GM18499 (cell line): ENCODE data around the gene ADIPOQ.
"Not testable (repeated sequence)": the region's sequence is repeated elsewhere in the genome, so short reads cannot be mapped to it uniquely, and the experiment has no call there.

Source experiments
- ATAC-seq: cut with Tn5 transposase; IDR thresholded peaks from one replicate; pipeline ENCODE4 v1.9.1; 2021; ENCODE audit warnings: moderate number of reproducible peaks; ENCODE audit not compliant: insufficient read depth, unreplicated experiment

Gene ADIPOQ

DNA sequence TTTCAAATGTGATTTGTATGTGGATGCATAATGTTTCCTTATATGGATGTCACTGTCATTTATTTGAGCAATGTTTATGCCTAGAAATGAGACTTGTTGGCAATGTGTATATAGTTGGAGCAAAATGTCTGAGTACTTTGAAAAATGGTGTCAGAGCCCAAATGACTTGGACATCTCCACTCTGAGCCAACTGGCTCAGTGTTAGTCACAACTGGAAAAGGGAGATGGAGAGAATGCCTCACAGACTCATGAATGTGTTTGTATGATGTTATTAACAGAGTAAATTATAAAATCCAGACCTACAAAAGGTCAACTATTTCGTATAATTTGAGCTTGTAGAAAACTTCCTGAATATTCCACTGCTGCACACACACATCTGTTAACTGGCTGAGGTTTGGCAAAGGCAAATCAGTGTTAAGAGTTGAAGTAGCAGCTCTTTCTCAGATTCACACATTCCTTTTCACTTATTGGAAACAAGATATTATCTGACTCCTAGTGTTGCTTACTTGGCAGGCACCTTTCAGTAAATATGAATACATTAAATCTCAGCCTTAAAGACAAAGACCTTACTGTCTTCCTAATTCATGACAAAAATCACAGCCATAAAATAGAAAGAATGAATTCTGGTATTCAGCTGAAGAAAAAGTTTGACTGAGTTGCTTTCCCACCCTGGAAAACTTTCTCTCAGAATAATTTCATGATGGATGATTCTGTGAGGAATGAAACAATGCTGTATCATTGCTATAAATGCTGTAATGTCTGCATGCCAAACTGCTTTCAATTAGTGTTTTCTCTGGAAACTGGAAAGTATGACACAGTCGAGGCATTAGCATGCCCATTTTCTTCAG is 27.0 kb downstream of the ADIPOQ start:
- ATAC-seq: no peak

DNA sequence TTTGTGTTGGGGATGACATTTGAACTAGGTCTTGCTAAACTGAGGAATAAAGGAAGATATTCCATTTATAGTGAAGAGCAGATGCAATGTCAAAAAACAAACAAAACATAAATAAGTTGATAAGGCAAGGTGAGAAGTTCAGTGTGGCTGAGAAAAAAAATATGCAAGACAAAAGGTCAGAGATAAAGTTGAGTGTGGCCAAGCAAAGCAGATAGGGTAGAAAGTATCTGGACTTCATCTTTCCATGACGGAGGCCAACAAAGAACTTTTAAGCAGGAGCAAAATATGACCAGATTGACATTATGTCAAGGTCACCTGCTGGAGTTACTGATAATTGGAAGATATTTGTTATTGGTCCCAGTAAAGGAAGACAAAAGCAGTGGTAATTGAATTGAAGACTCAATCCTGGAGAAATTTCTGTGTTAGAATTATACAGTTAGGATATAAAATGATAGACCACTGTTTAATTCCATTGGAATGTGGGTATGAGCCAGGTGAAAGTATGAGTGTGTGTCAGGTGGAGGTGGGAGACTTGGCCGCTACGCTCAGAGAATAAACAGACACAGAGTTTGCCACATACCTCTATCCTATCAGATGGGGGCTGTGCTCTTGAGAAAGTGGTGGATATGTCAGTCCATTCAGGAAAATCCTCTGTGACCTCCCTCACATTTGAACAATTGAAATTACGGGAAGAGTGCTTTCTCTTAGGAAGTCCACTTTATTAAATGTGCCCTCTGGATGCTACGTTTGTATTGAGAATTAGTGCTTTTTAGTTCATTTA is 28.1 kb downstream of the ADIPOQ start:
- ATAC-seq: no peak

DNA sequence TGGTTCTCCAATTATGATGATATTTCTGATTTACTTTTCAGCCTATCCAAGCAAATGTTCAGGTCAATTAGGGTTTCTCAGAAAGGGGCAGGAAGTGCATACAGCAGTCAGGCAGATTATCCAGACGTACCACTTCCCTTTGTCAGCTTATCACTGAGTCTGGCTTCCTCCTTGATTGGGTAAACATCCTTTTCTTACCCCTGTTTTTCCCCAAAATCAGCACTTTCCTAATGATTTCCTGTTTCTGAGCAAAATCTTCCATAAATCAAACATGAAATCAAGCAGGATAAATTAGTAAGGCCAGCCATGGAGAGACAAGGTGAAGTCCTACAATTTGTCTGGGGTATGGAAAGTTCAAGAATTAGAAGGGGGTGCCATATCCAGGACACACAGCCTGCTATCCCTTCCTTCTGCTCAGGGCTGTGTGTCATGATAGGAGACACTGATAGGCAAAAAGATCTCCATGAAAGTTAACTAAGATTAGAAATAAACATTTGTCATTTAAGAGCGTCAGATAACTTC is 29.0 kb downstream of the ADIPOQ start:
- ATAC-seq: no peak

DNA sequence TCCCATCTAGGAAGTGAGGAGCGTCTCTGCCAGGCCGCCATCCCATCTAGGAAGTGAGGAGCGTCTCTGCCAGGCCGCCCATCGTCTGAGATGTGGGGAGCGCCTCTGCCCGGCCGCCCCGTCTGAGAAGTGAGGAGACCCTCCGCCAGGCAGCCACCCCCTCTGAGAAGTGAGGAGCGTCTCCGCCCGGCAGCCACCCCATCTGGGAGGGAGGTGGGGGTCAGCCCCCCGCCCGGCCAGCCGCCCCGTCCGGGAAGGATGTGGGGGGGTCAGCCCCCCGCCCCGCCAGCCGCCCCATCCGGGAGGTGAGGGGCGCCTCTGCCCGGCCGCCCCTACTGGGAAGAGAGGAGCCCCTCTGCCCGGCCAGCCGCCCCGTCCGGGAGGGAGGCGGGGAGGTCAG is 31.3 kb downstream of the ADIPOQ start:
- ATAC-seq: not testable (repeated sequence)

DNA sequence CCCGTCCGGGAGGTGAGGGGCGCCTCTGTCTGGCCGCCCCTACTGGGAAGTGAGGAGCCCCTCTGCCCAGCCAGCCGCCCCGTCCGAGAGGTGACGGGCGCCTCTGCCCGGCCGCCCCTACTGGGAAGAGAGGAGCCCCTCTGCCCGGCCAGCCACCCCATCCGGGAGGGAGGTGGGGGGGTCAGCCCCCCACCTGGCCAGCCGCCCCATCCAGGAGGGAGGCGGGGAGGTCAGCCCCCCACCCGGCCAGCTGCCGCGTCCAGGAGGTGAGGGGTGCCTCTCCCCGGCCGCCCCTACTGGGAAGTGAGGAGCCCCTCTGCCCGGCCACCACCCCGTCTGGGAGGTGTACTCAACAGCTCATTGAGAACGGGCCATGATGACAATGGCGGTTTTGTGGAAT is 31.7 kb downstream of the ADIPOQ start:
- ATAC-seq: not testable (repeated sequence)

DNA sequence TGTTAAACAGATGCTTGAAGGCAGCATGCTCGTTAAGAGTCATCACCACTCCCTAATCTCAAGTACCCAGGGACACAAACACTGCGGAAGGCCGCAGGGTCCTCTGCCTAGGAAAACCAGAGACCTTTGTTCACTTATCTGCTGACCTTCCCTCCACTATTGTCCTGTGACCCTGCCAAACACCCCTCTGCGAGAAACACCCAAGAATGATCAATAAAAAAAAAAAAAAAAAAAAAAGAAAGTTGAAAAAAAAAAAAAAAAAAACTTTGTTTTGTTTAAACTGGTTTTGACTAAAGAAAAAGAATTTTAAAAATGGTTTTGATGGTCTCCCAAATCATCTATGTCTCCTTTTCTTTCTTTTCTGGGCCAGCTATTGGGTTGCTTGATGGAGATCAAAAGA is 32.3 kb downstream of the ADIPOQ start:
- ATAC-seq: not testable (repeated sequence)

DNA sequence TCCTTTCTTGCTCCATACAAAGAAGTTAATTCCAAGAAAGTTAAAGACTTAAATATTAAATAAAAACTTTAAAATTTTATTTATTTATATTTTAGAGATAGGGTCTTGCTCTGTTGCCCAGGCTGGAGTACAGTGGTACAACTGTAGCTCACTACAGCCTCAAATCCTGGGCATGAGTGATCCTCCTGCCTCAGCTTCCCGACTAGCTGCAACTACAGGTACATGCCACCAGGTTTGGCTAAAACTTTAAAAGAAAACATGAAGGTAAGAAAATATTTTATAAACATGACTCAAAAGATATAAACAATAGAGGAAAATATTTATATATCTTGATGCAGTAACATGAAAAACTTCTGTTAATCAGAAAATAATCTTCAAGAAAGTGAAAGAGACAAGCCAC is 33.2 kb downstream of the ADIPOQ start:
- ATAC-seq: no peak

DNA sequence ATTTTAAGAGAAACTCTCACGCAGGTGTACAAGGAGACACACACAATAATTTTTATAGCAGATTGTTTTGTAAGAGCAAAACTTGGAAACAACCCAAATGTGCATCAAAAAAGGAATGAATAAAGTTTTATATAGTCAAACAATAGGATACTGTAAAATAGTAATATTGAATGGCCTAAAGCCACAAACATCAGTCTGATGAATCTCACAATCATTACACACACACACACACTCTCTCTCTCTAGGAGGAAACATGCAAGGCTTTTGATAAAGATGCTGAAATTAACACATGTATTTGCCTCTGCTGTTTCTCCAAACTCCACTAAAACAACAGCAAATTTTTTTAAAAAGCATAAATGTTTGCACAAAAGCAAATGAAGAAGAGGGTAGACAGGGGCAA is 37.3 kb downstream of the ADIPOQ start:
- no peak for ATAC-seq

DNA sequence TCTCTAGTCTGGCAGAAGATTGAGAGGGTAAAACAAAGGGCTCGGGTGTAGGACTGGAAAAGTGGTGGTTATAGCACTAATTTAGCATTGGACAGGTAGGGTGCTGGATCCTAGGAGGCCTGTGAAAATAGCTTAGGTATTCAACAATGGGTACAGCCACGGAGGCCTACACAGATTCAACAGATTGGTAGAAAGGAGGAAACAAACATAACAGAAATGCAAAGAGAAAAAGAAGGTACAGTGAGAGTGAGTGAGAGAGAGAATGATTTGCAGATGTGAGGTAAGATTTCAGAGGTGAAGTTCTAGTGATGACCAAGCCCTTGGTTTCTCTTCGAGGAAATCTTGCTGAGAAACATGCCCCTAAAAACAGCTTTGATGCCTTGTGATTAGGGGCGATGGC is 37.9 kb downstream of the ADIPOQ start:
- ATAC-seq: no peak

DNA sequence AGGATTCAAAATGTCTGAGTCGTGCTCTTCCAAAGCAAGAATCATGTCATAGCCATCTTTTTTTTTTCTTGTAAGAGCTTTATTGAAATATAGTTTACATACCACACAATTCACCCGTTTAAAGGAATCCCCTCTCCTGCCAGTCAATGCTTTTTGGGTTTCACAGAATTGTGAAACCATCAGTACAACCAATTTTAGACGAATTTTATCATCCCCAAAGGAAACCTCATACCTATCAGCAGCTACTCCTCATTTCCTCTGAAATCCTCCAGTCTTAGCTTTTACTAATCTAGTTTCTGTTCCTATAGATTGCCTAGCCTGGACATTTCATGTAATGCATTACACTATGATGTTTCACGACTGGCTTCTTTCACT is 39.6 kb downstream of the ADIPOQ start:
- no peak for ATAC-seq

DNA sequence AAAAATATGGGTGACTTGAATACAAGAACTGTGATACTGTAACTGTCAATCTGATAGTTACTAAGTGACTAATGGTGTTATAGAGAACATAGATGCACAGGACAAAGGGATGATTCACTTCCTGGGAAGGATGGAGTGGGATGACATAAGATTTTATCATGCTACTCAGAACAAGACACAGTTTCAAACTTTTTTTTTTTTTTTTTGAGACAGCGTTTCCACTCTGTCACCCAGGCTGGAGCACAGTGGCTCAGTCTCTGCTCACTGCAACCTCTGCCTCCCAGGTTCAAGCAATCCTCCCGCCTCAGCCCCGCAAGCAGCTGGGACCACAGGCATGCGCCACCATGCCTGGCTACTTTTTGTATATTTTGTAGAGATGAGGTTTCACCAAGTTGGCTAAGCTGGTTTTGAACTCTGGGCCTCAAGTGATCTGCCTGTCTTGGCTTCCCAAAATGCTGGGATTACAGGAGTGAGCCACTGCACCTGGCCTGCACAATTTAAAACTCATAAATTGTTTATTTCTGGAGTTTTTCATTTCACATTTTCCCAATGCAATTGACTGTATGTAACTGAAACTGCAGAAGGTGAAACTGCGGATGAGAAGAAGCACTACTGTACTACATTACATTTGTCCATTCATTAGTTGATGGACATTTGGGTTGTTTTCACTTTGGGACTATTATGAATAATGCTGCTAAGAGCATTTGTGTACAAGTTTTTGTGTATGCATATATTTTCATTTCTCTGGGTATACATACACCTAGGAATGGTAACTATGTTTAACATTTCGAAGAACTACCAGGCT is 40.6 kb downstream of the ADIPOQ start:
- ATAC-seq: no peak

DNA sequence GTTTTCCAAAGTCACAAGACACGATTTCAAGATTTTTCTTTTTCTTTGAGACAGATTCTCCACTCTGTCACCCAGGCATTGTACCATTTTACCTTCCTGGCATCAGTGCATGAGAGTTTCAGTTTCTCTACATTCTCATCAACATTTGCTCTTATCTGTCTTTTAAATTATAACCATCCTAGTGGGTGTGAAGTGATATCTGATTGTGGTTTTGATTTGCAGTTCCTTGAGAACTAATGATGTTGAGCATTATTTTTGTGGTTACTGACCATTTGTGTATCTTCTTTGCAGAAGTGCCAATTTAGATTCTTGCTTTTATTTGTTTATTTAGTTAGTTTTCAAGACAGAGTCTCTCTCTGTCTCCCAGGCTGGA is 41.2 kb downstream of the ADIPOQ start:
- no peak for ATAC-seq

DNA sequence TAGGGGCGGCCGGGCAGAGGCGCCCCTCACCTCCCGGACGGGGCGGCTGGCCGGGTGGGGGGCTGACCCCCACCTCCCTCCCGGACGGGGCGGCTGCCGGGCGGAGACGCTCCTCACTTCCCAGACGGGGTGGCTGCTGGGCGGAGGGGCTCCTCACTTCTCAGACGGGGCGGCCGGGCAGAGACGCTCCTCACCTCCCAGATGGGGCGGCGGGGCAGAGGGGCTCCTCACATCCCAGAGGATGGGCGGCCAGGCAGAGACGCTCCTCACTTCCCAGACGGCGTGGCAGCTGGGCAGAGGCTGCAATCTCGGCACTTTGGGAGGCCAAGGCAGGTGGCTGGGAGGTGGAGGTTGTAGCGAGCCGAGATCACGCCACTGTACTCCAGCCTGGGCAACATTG is 42.4 kb downstream of the ADIPOQ start:
- not testable (repeated sequence) for ATAC-seq

DNA sequence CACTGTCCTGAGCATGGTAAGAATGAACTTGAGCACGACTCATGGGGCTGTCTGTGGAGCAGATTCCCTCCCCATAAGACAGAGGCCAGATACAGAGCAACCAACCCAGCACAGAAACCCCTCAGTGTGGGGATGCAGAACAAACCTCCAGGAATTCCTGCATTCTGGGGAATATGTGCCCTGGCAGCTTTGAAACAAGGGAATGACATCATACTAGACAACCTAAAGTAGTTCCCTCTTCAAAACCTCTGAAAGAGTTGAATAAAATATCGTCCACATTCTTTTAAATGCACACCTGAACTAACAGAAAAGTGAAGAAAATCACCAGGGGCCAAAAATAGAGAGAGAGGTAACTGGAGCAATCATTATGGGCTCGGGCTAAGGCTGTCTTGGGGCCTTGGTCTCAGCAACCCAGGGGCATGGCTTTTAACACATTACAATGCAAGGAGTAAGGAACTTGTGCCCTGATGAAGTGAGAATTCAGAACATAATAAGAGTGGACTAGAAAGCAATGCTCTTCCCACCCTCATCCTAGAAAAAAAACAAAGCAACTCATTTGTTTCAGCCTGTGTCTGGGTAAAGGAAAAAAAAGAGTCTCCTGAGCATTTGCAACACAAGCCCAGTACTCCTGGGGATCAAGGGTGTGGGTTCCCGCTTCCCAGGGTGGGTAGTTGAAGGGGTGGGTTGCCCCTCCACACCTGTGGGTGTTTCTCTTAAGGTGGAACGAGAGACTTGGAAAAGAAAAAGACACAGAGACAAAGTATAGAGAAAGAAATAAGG is 43.9 kb downstream of the ADIPOQ start:
- no peak for ATAC-seq

DNA sequence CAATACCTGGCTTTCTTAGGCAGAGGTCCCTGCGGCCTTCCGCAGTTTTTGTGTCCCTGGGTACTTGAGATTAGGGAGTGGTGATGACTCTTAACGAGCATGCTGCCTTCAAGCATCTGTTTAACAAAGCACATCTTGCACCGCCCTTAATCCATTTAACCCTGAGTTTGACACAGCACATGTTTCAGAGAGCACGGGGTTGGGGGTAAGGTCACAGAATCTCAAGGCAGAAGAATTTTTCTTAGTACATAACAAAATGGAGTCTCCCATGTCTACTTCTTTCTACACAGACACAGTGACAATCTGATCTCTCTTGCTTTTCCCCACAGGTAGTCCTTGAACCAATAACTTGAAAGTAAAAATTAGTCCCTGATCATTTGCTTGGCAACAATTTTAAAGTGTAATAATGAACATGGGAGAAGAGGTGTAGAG is 45.0 kb downstream of the ADIPOQ start:
- not testable (repeated sequence) for ATAC-seq

DNA sequence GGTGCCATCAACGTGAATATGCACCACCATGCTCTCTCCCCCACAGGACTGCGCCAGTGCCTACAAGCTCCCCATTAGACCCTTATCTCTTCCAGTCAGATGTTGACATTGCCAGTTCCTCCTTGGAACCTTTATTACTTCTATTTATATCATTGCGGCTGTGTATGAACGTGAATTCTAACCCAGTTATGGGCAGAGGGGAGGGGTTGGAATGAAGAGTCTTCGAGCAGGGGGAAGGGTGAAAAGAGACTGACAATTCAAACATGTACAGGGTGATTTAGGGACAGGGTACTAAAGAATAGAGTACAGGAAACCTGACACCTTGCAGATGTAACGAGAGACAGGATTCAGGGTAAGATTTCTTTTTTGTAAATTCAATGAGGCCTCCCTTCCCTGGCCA is 46.1 kb downstream of the ADIPOQ start:
- no peak for ATAC-seq

DNA sequence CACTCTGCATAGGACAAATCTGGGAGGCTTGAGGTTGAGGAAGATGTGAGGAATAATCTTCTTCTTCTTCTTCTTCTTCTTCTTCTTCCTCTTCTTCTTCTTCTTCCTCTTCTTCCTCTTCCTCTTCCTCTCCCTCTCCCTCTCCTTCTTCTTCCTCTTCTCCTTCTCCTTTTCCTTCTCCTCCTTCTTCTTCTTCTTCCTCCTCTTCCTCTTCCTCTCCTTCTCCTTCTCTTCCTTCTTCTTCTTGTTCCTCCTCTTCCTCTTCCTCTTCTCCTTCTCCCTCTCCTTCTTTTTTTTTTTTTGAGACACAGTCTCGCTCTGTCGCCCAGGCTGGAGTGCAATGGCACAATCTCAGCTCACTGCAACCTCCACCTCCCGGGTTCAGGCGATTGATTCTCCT is 47.2 kb downstream of the ADIPOQ start:
- not testable (repeated sequence) for ATAC-seq

DNA sequence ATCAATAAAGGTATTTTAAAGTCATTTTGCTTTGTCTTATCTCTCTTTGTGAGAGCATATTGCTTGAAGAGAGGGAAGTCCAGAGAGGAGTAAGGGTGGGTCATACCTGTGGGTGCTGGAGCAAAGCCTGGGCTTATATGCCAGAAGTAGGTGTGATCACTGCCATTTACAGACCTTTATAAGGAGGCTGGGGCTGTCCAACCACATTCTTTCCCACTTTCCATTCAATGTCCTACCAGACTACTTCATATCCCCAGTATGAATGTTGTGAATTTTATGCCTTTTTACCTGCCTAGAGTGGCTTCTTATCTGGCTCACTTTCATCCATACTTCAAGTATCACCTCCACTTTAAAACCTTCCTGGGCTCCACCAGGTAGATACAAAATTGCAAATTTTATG is 48.4 kb downstream of the ADIPOQ start:
- no peak for ATAC-seq

DNA sequence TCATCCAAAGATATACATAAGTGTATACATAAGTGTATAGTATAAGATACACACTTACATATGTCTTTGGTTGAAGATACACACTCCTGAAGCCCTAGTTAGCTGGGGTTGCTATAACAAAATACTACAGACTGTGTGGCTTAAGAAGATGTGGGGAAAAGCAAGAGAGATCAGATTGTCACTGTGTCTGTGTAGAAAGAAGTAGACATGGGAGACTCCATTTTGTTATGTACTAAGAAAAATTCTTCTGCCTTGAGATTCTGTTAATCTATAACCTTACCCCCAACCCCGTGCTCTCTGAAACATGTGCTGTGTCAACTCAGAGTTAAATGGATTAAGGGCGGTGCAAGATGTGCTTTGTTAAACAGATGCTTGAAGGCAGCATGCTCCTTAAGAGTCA is 50.6 kb downstream of the ADIPOQ start:
- not testable (repeated sequence) for ATAC-seq

DNA sequence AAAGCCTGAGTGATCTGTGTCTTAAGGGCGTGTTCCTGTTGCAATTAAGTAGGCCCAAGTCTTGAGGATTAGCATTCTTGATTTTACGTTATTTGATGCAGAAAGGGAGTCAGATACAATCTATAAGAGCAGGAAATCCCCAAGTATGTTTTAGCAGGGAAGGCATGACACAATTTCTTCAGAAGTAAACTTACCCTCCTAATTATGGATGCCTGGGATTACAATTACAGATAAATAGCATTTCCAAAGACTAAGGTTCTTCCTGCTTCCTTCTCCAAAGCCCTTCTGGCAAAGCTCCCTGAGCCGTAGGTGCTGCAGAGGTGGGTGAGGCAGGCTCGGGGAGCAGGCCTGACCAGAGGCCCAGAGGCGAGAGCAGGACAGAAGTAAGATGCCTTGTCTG is 52.9 kb downstream of the ADIPOQ start:
- no peak for ATAC-seq
